Prostate gland (tissue), 2 donors: ENCODE measurements around the gene TIMM10. TPM values are rescaled to one million over a fixed set of nuclear protein-coding genes. Genes with fewer than 3 reads are reported as not detected.

Experiments
- DNase-seq: peaks from one replicate; pipeline ENCODE4 v3.0.0-alpha.2; 2019; ENCODE audit warnings: low spot score
- H3K27ac ChIP-seq, 2 donors: fragments of 200-600 bp; sonication (generic); 2 replicates each; pipeline ENCODE4 v1.5.1; 2017 to 2019
- H3K27me3 ChIP-seq: fragments of 200-600 bp; sonication (generic); replicated peaks from 2 replicates; pipeline ENCODE4 v1.5.1; 2019; ENCODE audit not compliant: insufficient read depth
- H3K36me3 ChIP-seq, 2 donors: fragments of 200-600 bp; sonication (generic); 1 replicate in 1 of 2; 2 replicates in 1 of 2; pipeline versions ENCODE4 v1.5.1 to v1.8.1; 2017 to 2019
- H3K4me1 ChIP-seq: fragments of 200-600 bp; sonication (generic); replicated peaks from 2 replicates; pipeline ENCODE4 v1.5.1; 2019
- H3K4me3 ChIP-seq, 2 donors: fragments of 200-600 bp; sonication (generic); 2 replicates each; pipeline ENCODE4 v1.5.1; 2017 to 2019
- H3K9me3 ChIP-seq: fragments of 200-600 bp; sonication (generic); 2 replicates; pipeline ENCODE4 v1.5.1; 2017
- POLR2A ChIP-seq: fragments of 450-650 bp; IDR thresholded peaks from one replicate; pipeline ENCODE4 v1.6.1; 2016; ENCODE audit warnings: antibody characterized with exemption, mild to moderate bottlenecking
- POLR2AphosphoS5 ChIP-seq: sonication (generic); formaldehyde crosslinking; IDR thresholded peaks from one replicate; pipeline ENCODE4 v1.6.1; 2017; ENCODE audit warnings: antibody characterized with exemption
- WGBS: methylation state at CpG from one replicate; pipeline ENCODE4 v1.1.5; 2018; 5-methylcytosine and 5-hydroxymethylcytosine counted together
- intact Hi-C: fragments of 100-400 bp; cut with DNase I; formaldehyde crosslinking; loops from one replicate; pipeline ENCODE4 v1.14.2; 2022
- total RNA-seq, 2 donors: library from RNA; depleted of rRNA; stranded (reverse); fragments of >200 nt; gene quantifications; one replicate each; pipeline ENCODE4 v1.1.0, GENCODE V29; 2016
- TF ChIP-seq, protein P1 (sequence below), 4 experiments: fragments of 200-600 bp in 2 of 4; fragments of 450-650 bp in 2 of 4; sonication (generic) in 2 of 4; IDR thresholded peaks; 1 replicate in 3 of 4; 2 replicates in 1 of 4; pipeline ENCODE4 v1.5.1; 2016 to 2019; ENCODE audit warnings: antibody characterized with exemption in 4 of 4, mild to moderate bottlenecking in 2 of 4, moderate library complexity in 2 of 4

The TIMM10 gene
- total RNA-seq, 2 donors from 2014 or later: 35.2 to 44.3 TPM

DNA sequence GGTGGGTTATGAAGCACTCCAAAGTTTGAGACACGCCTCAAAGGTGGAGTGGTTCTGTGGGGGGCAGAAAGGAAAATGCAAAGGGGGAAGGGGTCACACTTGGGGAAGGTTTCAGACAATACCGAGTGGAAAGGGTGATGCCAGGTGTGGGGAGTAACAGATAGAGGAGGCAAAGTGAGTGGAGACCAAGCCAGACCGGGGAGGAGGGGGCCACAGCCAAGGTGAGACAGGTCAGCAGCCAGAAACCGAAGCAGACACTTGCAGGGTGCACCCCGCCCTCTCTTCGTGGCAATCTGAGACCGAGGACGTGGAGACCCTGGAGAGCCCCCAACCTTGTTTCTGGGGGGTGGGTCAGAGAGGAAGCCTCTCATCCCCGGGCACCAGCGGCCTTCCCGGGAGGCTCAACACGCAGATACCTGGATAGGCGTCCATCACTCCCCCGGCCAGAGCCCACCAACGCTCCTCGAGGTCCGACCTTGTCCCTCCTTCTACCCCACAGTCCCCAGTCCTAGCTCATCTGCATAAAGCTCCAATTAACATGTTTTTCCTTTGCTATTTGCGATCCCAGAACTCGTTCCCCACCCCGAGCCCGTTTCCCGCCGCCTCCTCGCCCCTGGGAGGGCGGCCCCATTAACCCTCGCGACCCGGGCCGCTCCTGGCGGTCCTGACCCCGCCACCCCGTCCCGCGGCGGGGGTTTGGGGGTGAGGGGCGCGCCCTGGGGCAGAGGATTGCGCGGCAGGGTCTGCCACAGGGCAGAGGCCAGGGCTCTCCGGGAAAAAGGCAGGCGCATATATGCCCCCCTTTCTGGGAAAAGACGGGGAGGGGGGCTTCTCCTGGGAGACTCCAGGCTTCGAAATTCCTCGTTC lies 48.4 kb downstream of the TIMM10 start:
- no peak for DNase-seq
- Histone ChIP-seq H3K4me3 (no peak overlapping the region), H3K27me3 (no peaks in the 10 kb centered on the region), H3K36me3 (no peaks in the 10 kb centered on the region), H3K4me1 (peaks cover 7% of the 10 kb centered on the region), H3K27ac (no peak overlapping the region), H3K9me3 (no peaks in the 10 kb centered on the region)
- TF ChIP-seq POLR2A (no peak), POLR2AphosphoS5 (no peak)
- TF ChIP-seq, protein P1, sequence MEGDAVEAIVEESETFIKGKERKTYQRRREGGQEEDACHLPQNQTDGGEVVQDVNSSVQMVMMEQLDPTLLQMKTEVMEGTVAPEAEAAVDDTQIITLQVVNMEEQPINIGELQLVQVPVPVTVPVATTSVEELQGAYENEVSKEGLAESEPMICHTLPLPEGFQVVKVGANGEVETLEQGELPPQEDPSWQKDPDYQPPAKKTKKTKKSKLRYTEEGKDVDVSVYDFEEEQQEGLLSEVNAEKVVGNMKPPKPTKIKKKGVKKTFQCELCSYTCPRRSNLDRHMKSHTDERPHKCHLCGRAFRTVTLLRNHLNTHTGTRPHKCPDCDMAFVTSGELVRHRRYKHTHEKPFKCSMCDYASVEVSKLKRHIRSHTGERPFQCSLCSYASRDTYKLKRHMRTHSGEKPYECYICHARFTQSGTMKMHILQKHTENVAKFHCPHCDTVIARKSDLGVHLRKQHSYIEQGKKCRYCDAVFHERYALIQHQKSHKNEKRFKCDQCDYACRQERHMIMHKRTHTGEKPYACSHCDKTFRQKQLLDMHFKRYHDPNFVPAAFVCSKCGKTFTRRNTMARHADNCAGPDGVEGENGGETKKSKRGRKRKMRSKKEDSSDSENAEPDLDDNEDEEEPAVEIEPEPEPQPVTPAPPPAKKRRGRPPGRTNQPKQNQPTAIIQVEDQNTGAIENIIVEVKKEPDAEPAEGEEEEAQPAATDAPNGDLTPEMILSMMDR (IDR thresholded peaks at IDR 0.05): no peak
- intact Hi-C loops: no loop called here
- WGBS: 16% methylated on average over 44 of the region's 44 CpGs

DNA sequence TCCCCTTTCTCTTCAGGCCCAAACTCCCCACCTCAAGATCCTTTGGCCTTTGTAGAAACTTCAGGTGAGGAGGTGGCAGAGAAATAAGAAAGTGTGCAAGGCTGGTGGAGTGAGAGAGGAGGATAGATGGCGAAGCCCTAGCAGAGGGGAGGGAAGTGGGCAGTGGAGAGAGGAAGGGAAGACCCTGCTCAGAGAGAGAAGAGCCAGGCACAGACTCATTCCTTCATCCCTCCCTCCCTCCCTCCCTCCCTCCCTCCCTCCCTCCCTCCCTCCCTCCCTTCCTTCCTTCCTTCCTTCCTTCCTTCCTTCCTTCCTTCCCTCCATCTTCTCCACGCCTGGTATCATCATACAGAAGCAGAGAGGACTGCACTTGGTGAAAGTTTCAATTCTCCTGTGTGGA lies 49.2 kb downstream of the TIMM10 start:
- 57% methylated on average over 2 of the region's 2 CpGs for WGBS
- TF ChIP-seq POLR2AphosphoS5: no peak
- TF ChIP-seq, protein P1 (IDR thresholded peaks at IDR 0.05): no peak
- TF ChIP-seq POLR2A: no peak
- no peaks in the 10 kb centered on the region for H3K36me3 ChIP-seq

DNA sequence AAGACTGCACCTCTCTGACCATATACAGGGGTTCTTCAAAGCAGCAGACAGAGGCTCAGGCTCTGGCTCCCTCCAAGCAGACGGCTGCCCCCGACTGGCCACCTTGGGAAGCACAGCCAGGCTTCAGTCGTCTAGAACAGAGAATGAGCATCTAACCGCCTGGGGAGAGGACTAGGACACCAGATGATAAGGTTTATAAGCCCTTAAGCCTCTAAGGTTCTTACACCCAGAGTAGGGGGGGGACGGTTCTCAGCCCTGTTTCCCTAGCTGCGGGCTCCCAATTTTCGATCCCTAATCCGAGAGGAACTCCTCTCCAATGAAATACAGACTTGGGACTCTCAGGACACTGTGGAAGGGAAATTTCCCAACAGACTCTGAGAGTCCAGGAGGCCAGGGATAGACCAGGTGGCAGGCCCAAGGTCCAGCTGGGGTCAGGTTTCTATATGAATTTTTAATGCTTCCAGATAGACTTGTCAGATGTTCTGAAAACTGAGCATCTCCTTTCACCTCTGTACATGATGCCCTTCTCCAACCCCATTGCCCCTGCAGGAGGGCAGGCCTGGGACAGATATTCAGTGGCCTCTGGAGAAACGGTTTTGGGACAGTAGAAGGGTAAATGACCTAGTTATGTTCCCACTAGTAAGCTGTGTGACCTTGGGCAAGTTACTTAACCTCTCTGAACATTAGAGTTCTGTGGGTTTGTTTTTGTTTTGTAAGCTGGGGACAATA lies 50.0 kb downstream of the TIMM10 start:
- 35% methylated on average over 9 of the region's 9 CpGs for WGBS

More for the DNA sequence above, 49.2 kb downstream of the TIMM10 start:
- no peak overlapping the region for H3K4me3 ChIP-seq
- H3K27ac ChIP-seq: no peak overlapping the region
- peaks cover 7% of the 10 kb centered on the region for H3K4me1 ChIP-seq
- DNase-seq: no peak
- H3K27me3 ChIP-seq: no peaks in the 10 kb centered on the region
- intact Hi-C loops: no loop called here
- no peaks in the 10 kb centered on the region for H3K9me3 ChIP-seq

DNA sequence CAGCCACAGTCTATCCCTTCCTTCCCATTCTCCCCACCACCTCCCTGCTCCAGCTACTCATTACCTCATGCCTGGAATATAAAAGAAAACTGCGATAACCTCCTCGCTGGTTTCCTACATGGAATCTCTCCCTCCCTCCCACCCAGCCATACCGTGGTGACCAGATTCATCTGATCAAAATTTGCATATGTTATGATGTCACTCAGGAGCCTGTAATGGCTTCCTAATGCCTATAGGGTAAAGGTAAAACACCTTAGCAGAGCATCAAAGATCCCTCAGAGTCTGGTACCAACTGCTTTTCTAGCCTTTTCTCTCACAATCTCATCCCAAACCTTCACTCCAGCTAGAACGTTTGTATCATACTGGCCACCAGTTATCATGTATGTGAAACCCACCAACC lies 50.6 kb downstream of the TIMM10 start:
- peaks cover 11% of the 10 kb centered on the region for H3K4me1 ChIP-seq
- H3K9me3 ChIP-seq: no peaks in the 10 kb centered on the region
- intact Hi-C loops: no loop called here
- H3K36me3 ChIP-seq: no peaks in the 10 kb centered on the region
- H3K27me3 ChIP-seq: no peaks in the 10 kb centered on the region
- WGBS: 23% methylated on average over 4 of the region's 4 CpGs
- no peak for DNase-seq
- TF ChIP-seq, protein P1 (IDR thresholded peaks at IDR 0.05): no peak
- TF ChIP-seq POLR2AphosphoS5 (no peak), POLR2A (no peak)
- no peak overlapping the region for H3K27ac ChIP-seq
- no peak overlapping the region for H3K4me3 ChIP-seq

More for the DNA sequence above, 50.0 kb downstream of the TIMM10 start:
- no peak overlapping the region for H3K4me3 ChIP-seq
- peak; percentile 26 for DNase-seq
- H3K27me3 ChIP-seq: no peaks in the 10 kb centered on the region
- H3K27ac ChIP-seq: no peak overlapping the region
- H3K4me1 ChIP-seq: peaks cover 11% of the 10 kb centered on the region
- no peaks in the 10 kb centered on the region for H3K9me3 ChIP-seq
- TF ChIP-seq POLR2AphosphoS5: no peak
- TF ChIP-seq POLR2A: no peak
- TF ChIP-seq, protein P1 (IDR thresholded peaks at IDR 0.05): peak in 3 of 4 experiments; percentile 43 to 62 (median 57)
- H3K36me3 ChIP-seq: no peaks in the 10 kb centered on the region
- intact Hi-C loops: no loop called here
